Stomach (tissue), 9 donors: ENCODE results near the gene QPCT. TPM values are rescaled to one million over a fixed set of nuclear protein-coding genes. Genes with fewer than 3 reads are reported as not detected.
A peak's percentile ranks its signal among the peaks of the same experiment; 100 is the strongest.

ENCODE experiments used
- DNase-seq, 2 donors: peaks; one replicate each; pipeline versions ENCODE4 v3.0.0 to v3.0.0-alpha.2; 2013 to 2019
- H3K27ac ChIP-seq, 5 donors: fragments of 200-600 bp in 4 of 5; sonication (generic) in 4 of 5; one replicate each; pipeline ENCODE4 v1.5.1; 2013 to 2019; ENCODE audit warnings: mild to moderate bottlenecking in 1 of 5, moderate library complexity in 1 of 5
- H3K27me3 ChIP-seq, 3 donors: fragments of 200-600 bp; sonication (generic); one replicate each; pipeline ENCODE4 v1.5.1; 2017 to 2019; ENCODE audit warnings: mixed run types in 1 of 3
- H3K36me3 ChIP-seq, 4 donors: fragments of 200-600 bp; sonication (generic); 1 replicate in 3 of 4; 2 replicates in 1 of 4; pipeline ENCODE4 v1.5.1; 2016 to 2019
- H3K4me1 ChIP-seq, 4 donors: fragments of 200-600 bp; sonication (generic); one replicate each; pipeline ENCODE4 v1.5.1; 2016 to 2019
- H3K4me3 ChIP-seq, 4 donors: fragments of 200-600 bp; sonication (generic) in 3 of 4; one replicate each; pipeline ENCODE4 v1.5.1; 2016 to 2019; ENCODE audit warnings: mild to moderate bottlenecking in 1 of 4
- H3K9me3 ChIP-seq, 4 donors: fragments of 200-600 bp; sonication (generic); one replicate each; pipeline ENCODE4 v1.5.1; 2016 to 2019
- EP300 ChIP-seq: sonication (generic); formaldehyde crosslinking; IDR thresholded peaks from one replicate; pipeline ENCODE4 v1.6.1; 2017; ENCODE audit warnings: antibody characterized with exemption
- POLR2A ChIP-seq, 4 donors: fragments of 450-650 bp; IDR thresholded peaks; one replicate each; pipeline ENCODE4 v1.6.1; 2016; ENCODE audit warnings: antibody characterized with exemption in 4 of 4, control low read depth in 2 of 4, mild to moderate bottlenecking in 1 of 4, moderate library complexity in 1 of 4
- POLR2AphosphoS5 ChIP-seq, 3 donors: sonication (generic); formaldehyde crosslinking; IDR thresholded peaks; one replicate each; pipeline ENCODE4 v1.6.1; 2016; ENCODE audit warnings: antibody characterized with exemption in 3 of 3
- WGBS, 5 donors: extraction: QIAGEN DNeasy Blood & Tissue Kit in 3 of 5; methylation state at CpG; one replicate each; pipeline versions ENCODE4 v1.1.5 to v1.1.7; 2013 to 2018; 5-methylcytosine and 5-hydroxymethylcytosine counted together
- intact Hi-C: fragments of 100-400 bp; cut with DNase I; formaldehyde crosslinking; loops from one replicate; pipeline ENCODE4 v1.15.1; 2023; ENCODE audit warnings: low total_unique reads
- polyA plus RNA-seq, 3 donors: library from polyadenylated mRNA; stranded (reverse); fragments of 200-250 nt; gene quantifications; one replicate each; pipeline ENCODE4 v1.2.3, GENCODE V29; 2013
- total RNA-seq, 5 donors: library from RNA; depleted of rRNA; stranded (reverse); fragments of >200 nt; gene quantifications; one replicate each; pipeline versions ENCODE4 v1.1.0 to v1.2.3, GENCODE V29; 2014 to 2016
- TF ChIP-seq, protein P1 (sequence below), 7 experiments: fragments of 450-650 bp in 4 of 7; fragments of 200-600 bp in 3 of 7; sonication (generic) in 3 of 7; IDR thresholded peaks; one replicate each; pipeline ENCODE4 v1.5.1; 2016 to 2019; ENCODE audit warnings: antibody characterized with exemption in 7 of 7, control low read depth in 2 of 7, mild to moderate bottlenecking in 1 of 7
- donor health status: healthy with polysubstance abuse.
- donor health status: Bipolar disorder and iron deficiency.
- donor health status: healthy.

Gene QPCT
- total and polyA plus RNA-seq, 8 donors: 1.3 to 26.6 (median 4.4) TPM; not detected in 1

- H3K27ac ChIP-seq: peak within 1 kb of the TSS; percentile 89 to 97 (median 93)
- 1 to 5% (median 2%) methylated on average over 10 to 77 of the region's 79 CpGs for WGBS, 5 donors
- H3K9me3 ChIP-seq: no peaks in the 10 kb centered on the region
- H3K4me3 ChIP-seq: peak within 1 kb of the TSS; percentile 78 to 99 (median 90)
- intact Hi-C loops: no loop called here
- no peaks in the 10 kb centered on the region for H3K27me3 ChIP-seq
- peak in 1 of 2 donors; percentile 80 for DNase-seq
- peaks cover 26 to 62% (median 38%) of the 10 kb centered on the region in 4 donors for H3K4me1 ChIP-seq
- TF ChIP-seq EP300: no peak
- peak in 1 of 3 donors; percentile 60 for TF ChIP-seq POLR2AphosphoS5 (IDR thresholded peaks at IDR 0.05)
- H3K36me3 ChIP-seq: no peaks in the 10 kb centered on the region
Observed at GRCh38 chr2:37324786-37325624, 19.4 kb upstream of the QPCT start, which contains the start of gene PRKD3. PRKD3 (minus strand) TSS chr2:37324833; CDS start chr2:37316524, 8,309 bp downstream.

GRCh38 chr2:37325625-37326071 lies 18.8 kb upstream of the QPCT start:
- intact Hi-C loops: no loop called here

DNA sequence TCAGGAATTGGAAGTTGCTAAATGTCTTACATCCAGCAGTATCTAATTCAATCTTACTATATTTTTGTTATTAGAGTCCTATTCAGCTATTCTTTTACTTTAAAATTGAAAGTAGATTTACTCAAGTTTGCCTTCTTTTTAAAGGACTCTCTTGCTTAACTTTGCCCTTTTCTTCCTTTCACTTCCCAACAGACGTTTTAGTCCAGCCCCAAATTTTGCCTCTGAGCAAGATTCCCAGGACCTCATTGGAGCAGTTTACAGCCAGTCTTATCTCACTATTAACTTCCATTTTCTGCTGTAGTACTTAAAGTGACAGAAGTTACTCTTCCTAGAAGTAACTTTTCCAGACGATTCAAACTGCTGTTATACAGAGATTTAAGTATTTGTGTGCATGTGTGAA lies 18.1 kb upstream of the QPCT start:
- WGBS, 5 donors: 4 to 9% (median 7%) methylated on average over 2 of the region's 2 CpGs

More at GRCh38 chr2:37325625-37326071, 18.8 kb upstream of the QPCT start:
- H3K4me1 ChIP-seq: peaks cover 26 to 57% (median 37%) of the 10 kb centered on the region in 4 donors
- peak in 1 of 2 donors; percentile 13 for DNase-seq
- WGBS, 5 donors: 77 to 83% (median 81%) methylated on average over 12 of the region's 12 CpGs
- peak overlapping the region; percentile 43 to 97 (median 90) for H3K27ac ChIP-seq
- no peaks in the 10 kb centered on the region for H3K27me3 ChIP-seq
- TF ChIP-seq POLR2A (IDR thresholded peaks at IDR 0.05) (no peak), EP300 (no peak), POLR2AphosphoS5 (IDR thresholded peaks at IDR 0.05) (no peak)
- TF ChIP-seq, protein P1, sequence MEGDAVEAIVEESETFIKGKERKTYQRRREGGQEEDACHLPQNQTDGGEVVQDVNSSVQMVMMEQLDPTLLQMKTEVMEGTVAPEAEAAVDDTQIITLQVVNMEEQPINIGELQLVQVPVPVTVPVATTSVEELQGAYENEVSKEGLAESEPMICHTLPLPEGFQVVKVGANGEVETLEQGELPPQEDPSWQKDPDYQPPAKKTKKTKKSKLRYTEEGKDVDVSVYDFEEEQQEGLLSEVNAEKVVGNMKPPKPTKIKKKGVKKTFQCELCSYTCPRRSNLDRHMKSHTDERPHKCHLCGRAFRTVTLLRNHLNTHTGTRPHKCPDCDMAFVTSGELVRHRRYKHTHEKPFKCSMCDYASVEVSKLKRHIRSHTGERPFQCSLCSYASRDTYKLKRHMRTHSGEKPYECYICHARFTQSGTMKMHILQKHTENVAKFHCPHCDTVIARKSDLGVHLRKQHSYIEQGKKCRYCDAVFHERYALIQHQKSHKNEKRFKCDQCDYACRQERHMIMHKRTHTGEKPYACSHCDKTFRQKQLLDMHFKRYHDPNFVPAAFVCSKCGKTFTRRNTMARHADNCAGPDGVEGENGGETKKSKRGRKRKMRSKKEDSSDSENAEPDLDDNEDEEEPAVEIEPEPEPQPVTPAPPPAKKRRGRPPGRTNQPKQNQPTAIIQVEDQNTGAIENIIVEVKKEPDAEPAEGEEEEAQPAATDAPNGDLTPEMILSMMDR (IDR thresholded peaks at IDR 0.05): no peak
- peak overlapping the region; percentile 78 to 99 (median 90) for H3K4me3 ChIP-seq
- H3K36me3 ChIP-seq: no peaks in the 10 kb centered on the region
- H3K9me3 ChIP-seq: no peaks in the 10 kb centered on the region

DNA sequence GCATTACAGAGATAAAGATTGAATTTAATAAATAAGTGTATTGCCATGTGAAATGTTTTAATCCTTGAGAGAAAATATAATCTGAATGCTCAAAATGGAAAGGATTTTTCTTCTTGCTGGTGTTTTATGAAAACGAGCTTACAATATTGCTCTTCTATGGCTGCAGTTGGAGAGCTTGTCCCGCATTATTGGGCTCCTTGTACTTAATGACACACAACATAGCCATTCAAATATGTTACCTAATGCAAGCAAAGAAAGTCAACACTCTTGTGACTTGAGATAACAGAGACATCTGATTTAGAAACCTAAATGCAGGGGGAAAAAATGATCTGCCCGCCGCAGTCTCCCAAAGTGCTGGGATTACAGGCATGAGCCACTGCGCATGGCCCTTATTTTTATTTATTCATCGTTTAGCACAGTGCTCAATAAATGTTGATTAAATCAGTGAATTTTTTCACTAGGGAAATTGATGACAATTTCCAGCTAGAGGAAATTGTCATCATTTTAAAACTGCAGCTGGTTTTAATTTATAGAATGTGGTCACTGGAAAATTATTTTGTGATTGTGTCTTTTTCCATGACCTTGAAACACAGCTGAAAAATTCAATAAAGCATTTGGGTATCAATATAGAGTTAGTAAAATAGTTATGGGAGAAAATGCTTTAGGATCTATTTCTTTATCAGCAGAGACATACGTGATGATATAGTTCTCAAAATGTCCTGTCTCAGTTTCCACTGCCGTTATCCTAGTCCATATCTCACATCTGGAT lies 17.4 kb upstream of the QPCT start:
- TF ChIP-seq POLR2A (IDR thresholded peaks at IDR 0.05) (no peak), POLR2AphosphoS5 (IDR thresholded peaks at IDR 0.05) (no peak), EP300 (no peak)
- TF ChIP-seq, protein P1 (IDR thresholded peaks at IDR 0.05): no peak
- peak in 1 of 2 donors; percentile 12 for DNase-seq
- Histone ChIP-seq H3K4me1 (peaks cover 16 to 43% (median 28%) of the 10 kb centered on the region in 4 donors), H3K27ac (peak overlapping the region in 4 of 5 donors; percentile 89 to 97 (median 93)), H3K9me3 (no peaks in the 10 kb centered on the region), H3K4me3 (peak overlapping the region; percentile 7 to 87 (median 49)), H3K27me3 (no peaks in the 10 kb centered on the region), H3K36me3 (no peaks in the 10 kb centered on the region)
- WGBS, 5 donors: 47 to 70% (median 60%) methylated on average over 8 of the region's 8 CpGs
- intact Hi-C loops: no loop called here

More for the DNA sequence above, 18.1 kb upstream of the QPCT start:
- peaks cover 23 to 50% (median 35%) of the 10 kb centered on the region in 4 donors for H3K4me1 ChIP-seq
- H3K36me3 ChIP-seq: no peaks in the 10 kb centered on the region
- H3K4me3 ChIP-seq: peak overlapping the region; percentile 7 to 87 (median 49)
- peak in 1 of 2 donors; percentile 83 for DNase-seq
- H3K9me3 ChIP-seq: no peaks in the 10 kb centered on the region
- intact Hi-C loops: no loop called here
- TF ChIP-seq EP300: no peak
- TF ChIP-seq, protein P1 (IDR thresholded peaks at IDR 0.05): no peak
- TF ChIP-seq POLR2AphosphoS5 (IDR thresholded peaks at IDR 0.05): peak in 1 of 3 donors; percentile 52
- TF ChIP-seq POLR2A (IDR thresholded peaks at IDR 0.05): no peak
- no peaks in the 10 kb centered on the region for H3K27me3 ChIP-seq
- H3K27ac ChIP-seq: peak overlapping the region in 4 of 5 donors; percentile 89 to 97 (median 93)
